Measurements from ENCODE around the gene HYCC1.
"Not testable (repeated sequence)": the region's sequence is repeated elsewhere in the genome, so short reads cannot be mapped to it uniquely, and the experiment has no call there.

Gene HYCC1

GRCh38 chr7:22983257-22983855 is 30.6 kb downstream of the HYCC1 start:
- DNase-seq: no peak

GRCh38 chr7:22980422-22980821 is 33.5 kb downstream of the HYCC1 start:
- DNase-seq: no peak

GRCh38 chr7:22979861-22980260 is 34.1 kb downstream of the HYCC1 start:
- no peak for DNase-seq

GRCh38 chr7:22979251-22979650 is 34.7 kb downstream of the HYCC1 start:
- DNase-seq: no peak

- not testable (repeated sequence) for DNase-seq
These were observed 39.3 kb downstream of the HYCC1 start for GRCh38 chr7:22974636-22975035.

GRCh38 chr7:22972207-22972606 is 41.7 kb downstream of the HYCC1 start:
- no peak for DNase-seq

GRCh38 chr7:22969010-22969431 is 44.9 kb downstream of the HYCC1 start:
- no peak for DNase-seq

Measured in CD4-positive, alpha-beta T cell treated with Interleukin-1 beta for 1 hour (primary cell).